ENCODE results near the gene SCYL1. TPM values are rescaled to one million over a fixed set of nuclear protein-coding genes. Genes with fewer than 3 reads are reported as not detected.
A peak's percentile ranks its signal among the peaks of the same experiment; 100 is the strongest.

SCYL1 gene
- total RNA-seq, 1 donor from 2014 or later, result 16.9 TPM

- peaks cover 3% of the 10 kb centered on the region for H3K36me3 Mint-ChIP-seq
- H3K27me3 ChIP-seq, result no peaks in the 10 kb centered on the region
- peak overlapping the region; percentile 58 for H3K4me3 Mint-ChIP-seq
- no peak overlapping the region for H3K4me3 ChIP-seq
- H3K79me2 ChIP-seq (ENCODE audit: low read depth), result peaks cover 23% of the 10 kb centered on the region
- no peak overlapping the region for H3K9ac ChIP-seq
- no peaks in the 10 kb centered on the region for H3K9me3 Mint-ChIP-seq
- H3K4me2 ChIP-seq, result no peak overlapping the region
- no peaks in the 10 kb centered on the region for H3K9me3 ChIP-seq (ENCODE audit: low read depth)
- H3K36me3 ChIP-seq, result no peaks in the 10 kb centered on the region
- H3K4me1 Mint-ChIP-seq, result peaks cover 35% of the 10 kb centered on the region
- peaks cover 6% of the 10 kb centered on the region for H3K27me3 Mint-ChIP-seq (ENCODE audit: insufficient read depth, low read depth)
- H2AFZ ChIP-seq (replicated peaks), result no peak overlapping the region
- peaks cover 4% of the 10 kb centered on the region for H4K20me1 ChIP-seq (ENCODE audit: low read depth)
- TF ChIP-seq EZH2phosphoT487 (IDR thresholded peaks at IDR 0.05) (no peak), CTCF (IDR thresholded peaks at IDR 0.05) (no peak), EZH2 (IDR thresholded peaks at IDR 0.05) (no peak)
- no peak overlapping the region for H3K27ac Mint-ChIP-seq
- peaks cover 17% of the 10 kb centered on the region for H3K4me1 ChIP-seq
- DNase-seq (ENCODE audit: low spot score), result no peak
- H3K27ac ChIP-seq, result no peak overlapping the region
- H3F3A ChIP-seq (ENCODE audit: low read depth), result peaks cover 39% of the 10 kb centered on the region
Observed at GRCh38 chr11:65565624-65566453, 41.0 kb downstream of the SCYL1 start.

GRCh38 chr11:65569164-65569972 lies 44.5 kb downstream of the SCYL1 start:
- TF ChIP-seq EZH2 (IDR thresholded peaks at IDR 0.05), result no peak
- no peak for TF ChIP-seq EZH2phosphoT487 (IDR thresholded peaks at IDR 0.05)
- TF ChIP-seq CTCF (IDR thresholded peaks at IDR 0.05), result no peak
- H3K36me3 ChIP-seq, result no peaks in the 10 kb centered on the region

GRCh38 chr11:65569973-65570918 lies 45.4 kb downstream of the SCYL1 start, which contains the start of gene ZNRD2:
TSS of gene ZNRD2 (plus strand) at chr11:65570477. CDS start at chr11:65570492, 15 bp downstream.
- TF ChIP-seq CTCF (IDR thresholded peaks at IDR 0.05) (peak; percentile 74), EZH2 (IDR thresholded peaks at IDR 0.05) (no peak)
- H3K4me1 Mint-ChIP-seq, result peaks cover 52% of the 10 kb centered on the region
- no peaks in the 10 kb centered on the region for H3K9me3 Mint-ChIP-seq

More at GRCh38 chr11:65569164-65569972, 44.5 kb downstream of the SCYL1 start:
- H3K9me3 ChIP-seq (ENCODE audit: low read depth), result no peaks in the 10 kb centered on the region
- H3K27me3 Mint-ChIP-seq (ENCODE audit: insufficient read depth, low read depth), result peaks cover 11% of the 10 kb centered on the region
- H3K9me3 Mint-ChIP-seq, result no peaks in the 10 kb centered on the region
- H3K4me1 ChIP-seq, result peaks cover 22% of the 10 kb centered on the region
- peak overlapping the region; percentile 97 for H3K4me2 ChIP-seq
- peak overlapping the region; percentile 90 for H3K4me3 Mint-ChIP-seq
- DNase-seq (ENCODE audit: low spot score), result no peak
- H3K79me2 ChIP-seq (ENCODE audit: low read depth), result peaks cover 40% of the 10 kb centered on the region
- peak overlapping the region; percentile 76 for H3K27ac ChIP-seq
- peak overlapping the region; percentile 93 for H3K4me3 ChIP-seq
- peak overlapping the region; percentile 44 for H3K27ac Mint-ChIP-seq
- peak overlapping the region; percentile 69 for H2AFZ ChIP-seq (replicated peaks)
- peaks cover 6% of the 10 kb centered on the region for H3K27me3 ChIP-seq
- peaks cover 45% of the 10 kb centered on the region for H3K4me1 Mint-ChIP-seq
- peak overlapping the region; percentile 71 for H3K9ac ChIP-seq
- peaks cover 5% of the 10 kb centered on the region for H3K36me3 Mint-ChIP-seq
- H4K20me1 ChIP-seq (ENCODE audit: low read depth), result peaks cover 32% of the 10 kb centered on the region
- peaks cover 50% of the 10 kb centered on the region for H3F3A ChIP-seq (ENCODE audit: low read depth)

More at GRCh38 chr11:65569973-65570918, 45.4 kb downstream of the SCYL1 start, which contains the start of gene ZNRD2:
- Mint-ChIP-seq H3K27ac (peak within 1 kb of the TSS; percentile 44), H3K27me3 (ENCODE audit: insufficient read depth, low read depth) (peaks cover 15% of the 10 kb centered on the region), H3K4me3 (peak within 1 kb of the TSS; percentile 90), H3K36me3 (peaks cover 11% of the 10 kb centered on the region)
- peaks cover 40% of the 10 kb centered on the region for H3K79me2 ChIP-seq (ENCODE audit: low read depth)
- peaks cover 59% of the 10 kb centered on the region for H3F3A ChIP-seq (ENCODE audit: low read depth)
- peak within 1 kb of the TSS; percentile 71 for H3K9ac ChIP-seq
- H2AFZ ChIP-seq (replicated peaks), result peak within 1 kb of the TSS; percentile 69
- no peaks in the 10 kb centered on the region for H3K36me3 ChIP-seq
- peak within 1 kb of the TSS; percentile 97 for H3K4me2 ChIP-seq
- peaks cover 41% of the 10 kb centered on the region for H4K20me1 ChIP-seq (ENCODE audit: low read depth)
- H3K9me3 ChIP-seq (ENCODE audit: low read depth), result no peaks in the 10 kb centered on the region
- peak within 1 kb of the TSS; percentile 76 for H3K27ac ChIP-seq
- H3K27me3 ChIP-seq, result peaks cover 15% of the 10 kb centered on the region
- H3K4me3 ChIP-seq, result peak within 1 kb of the TSS; percentile 93
- peaks cover 23% of the 10 kb centered on the region for H3K4me1 ChIP-seq
- DNase-seq (ENCODE audit: low spot score), result peak; percentile 99

All from neural progenitor cell (in vitro differentiated cells).